KMS-11 (cell line): ENCODE data around the gene KMT2C.

ENCODE experiments used
- H2AFZ ChIP-seq: fragments of 200-600 bp; sonication (generic); 2 replicates; pipeline ENCODE4 v1.6.1; 2016; ENCODE audit warnings: antibody characterized with exemption, mixed run types, low read depth
- H3K27ac ChIP-seq: fragments of 200-600 bp; sonication (generic); 2 replicates; pipeline ENCODE4 v1.6.1; 2016; ENCODE audit warnings: mild to moderate bottlenecking, mixed run types
- H3K27me3 ChIP-seq: fragments of 200-600 bp; sonication (generic); 2 replicates; pipeline ENCODE4 v1.6.1; 2017; ENCODE audit warnings: mild to moderate bottlenecking, low read depth, mixed run types, moderate library complexity; ENCODE audit not compliant: insufficient read depth
- H3K36me3 ChIP-seq: fragments of 200-600 bp; sonication (generic); 2 replicates; pipeline ENCODE4 v1.6.1; 2017; ENCODE audit warnings: mild to moderate bottlenecking, mixed run types; ENCODE audit not compliant: insufficient read depth
- H3K4me1 ChIP-seq: fragments of 200-600 bp; sonication (generic); 2 replicates; pipeline ENCODE4 v1.6.1; 2016; ENCODE audit warnings: mild to moderate bottlenecking, low read depth, mixed run types; ENCODE audit not compliant: poor library complexity, severe bottlenecking
- H3K4me2 ChIP-seq: fragments of 200-600 bp; sonication (generic); 2 replicates; pipeline ENCODE4 v1.7.0; 2016; ENCODE audit warnings: mild to moderate bottlenecking, mixed run types
- H3K4me3 ChIP-seq: fragments of 200-600 bp; sonication (generic); IDR thresholded peaks from 2 replicates; pipeline ENCODE4 v1.6.1; 2017; ENCODE audit warnings: low read depth, low read length, mixed read lengths; ENCODE audit not compliant: insufficient read depth
- H3K79me2 ChIP-seq: fragments of 200-600 bp; sonication (generic); 2 replicates; pipeline ENCODE4 v1.6.1; 2016; ENCODE audit warnings: low read depth, mixed run types; ENCODE audit not compliant: insufficient read depth
- H3K9ac ChIP-seq: fragments of 200-600 bp; sonication (generic); 2 replicates; pipeline ENCODE4 v1.6.1; 2016; ENCODE audit warnings: mild to moderate bottlenecking, mixed run types
- H4K20me1 ChIP-seq: fragments of 200-600 bp; sonication (generic); 2 replicates; pipeline ENCODE4 v1.6.1; 2016; ENCODE audit warnings: mild to moderate bottlenecking, mixed run types; ENCODE audit not compliant: insufficient read depth
- TF ChIP-seq, protein P1 (sequence below): fragments of 200-600 bp; sonication (generic); conservative IDR thresholded peaks from 2 replicates; pipeline ENCODE4 v1.6.1; 2017; ENCODE audit warnings: low read depth, mild to moderate bottlenecking, antibody characterized with exemption, low read length, moderate library complexity, mixed read lengths

The KMT2C gene

DNA sequence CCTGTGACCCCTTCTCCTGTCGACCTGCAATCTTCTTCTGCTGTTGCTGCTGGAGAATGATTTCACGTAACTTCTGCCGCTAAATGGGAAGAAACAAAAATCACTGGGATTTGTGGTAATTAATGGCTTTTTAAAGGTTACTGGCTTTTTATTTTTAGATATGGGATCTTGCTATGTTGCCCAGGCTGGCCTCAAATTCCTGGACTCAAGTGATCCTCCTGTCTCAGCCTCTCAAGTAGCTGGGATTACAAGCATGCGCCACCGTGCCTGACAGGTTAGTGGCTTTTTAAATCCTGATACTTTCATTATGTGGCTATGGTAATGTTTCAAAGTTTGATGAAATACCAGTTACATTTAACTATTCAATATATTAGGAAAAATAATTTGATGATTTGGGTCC is 255.8 kb downstream of the KMT2C start:
- Histone ChIP-seq H4K20me1 (no peaks in the 10 kb centered on the region), H3K79me2 (no peaks in the 10 kb centered on the region), H2AFZ (no peak overlapping the region), H3K4me1 (no peaks in the 10 kb centered on the region), H3K9ac (no peak overlapping the region), H3K36me3 (peaks cover 20% of the 10 kb centered on the region; the same call in 1 of the 2 replicates), H3K4me3 (no peak overlapping the region), H3K4me2 (no peak overlapping the region), H3K27me3 (no peaks in the 10 kb centered on the region), H3K27ac (no peak overlapping the region)
- TF ChIP-seq, protein P1, sequence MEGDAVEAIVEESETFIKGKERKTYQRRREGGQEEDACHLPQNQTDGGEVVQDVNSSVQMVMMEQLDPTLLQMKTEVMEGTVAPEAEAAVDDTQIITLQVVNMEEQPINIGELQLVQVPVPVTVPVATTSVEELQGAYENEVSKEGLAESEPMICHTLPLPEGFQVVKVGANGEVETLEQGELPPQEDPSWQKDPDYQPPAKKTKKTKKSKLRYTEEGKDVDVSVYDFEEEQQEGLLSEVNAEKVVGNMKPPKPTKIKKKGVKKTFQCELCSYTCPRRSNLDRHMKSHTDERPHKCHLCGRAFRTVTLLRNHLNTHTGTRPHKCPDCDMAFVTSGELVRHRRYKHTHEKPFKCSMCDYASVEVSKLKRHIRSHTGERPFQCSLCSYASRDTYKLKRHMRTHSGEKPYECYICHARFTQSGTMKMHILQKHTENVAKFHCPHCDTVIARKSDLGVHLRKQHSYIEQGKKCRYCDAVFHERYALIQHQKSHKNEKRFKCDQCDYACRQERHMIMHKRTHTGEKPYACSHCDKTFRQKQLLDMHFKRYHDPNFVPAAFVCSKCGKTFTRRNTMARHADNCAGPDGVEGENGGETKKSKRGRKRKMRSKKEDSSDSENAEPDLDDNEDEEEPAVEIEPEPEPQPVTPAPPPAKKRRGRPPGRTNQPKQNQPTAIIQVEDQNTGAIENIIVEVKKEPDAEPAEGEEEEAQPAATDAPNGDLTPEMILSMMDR = no peak

DNA sequence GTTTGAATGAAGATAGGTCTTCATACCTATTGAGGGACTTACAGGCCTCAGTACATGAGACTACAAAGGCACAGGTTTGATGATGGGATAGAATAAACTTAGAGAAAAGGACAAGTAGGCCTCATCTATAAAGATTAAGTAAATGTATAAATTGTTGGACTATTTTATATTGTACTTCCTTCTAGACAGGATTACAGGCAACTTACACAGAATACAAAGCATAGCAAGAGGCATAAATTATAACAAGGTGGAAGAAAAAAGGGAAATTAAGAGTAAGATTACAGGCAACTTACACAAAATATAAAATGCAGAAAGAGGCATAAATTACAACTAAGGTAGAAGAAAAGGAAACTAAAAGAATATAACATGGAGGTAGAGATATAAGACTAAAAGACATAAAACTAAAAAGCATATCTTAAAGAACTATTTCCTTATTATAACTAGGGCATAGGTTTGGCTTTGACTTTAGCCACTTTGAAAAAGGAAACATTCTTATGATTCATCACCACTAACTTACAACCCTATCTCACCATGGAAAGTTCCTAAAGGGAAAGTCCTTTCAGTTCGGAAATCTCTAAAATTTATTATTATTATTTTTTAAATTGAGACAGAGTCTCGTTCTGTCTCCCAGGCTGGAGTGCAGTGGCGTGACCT is 257.3 kb downstream of the KMT2C start:
- Histone ChIP-seq H3K4me1 (no peaks in the 10 kb centered on the region), H3K79me2 (no peaks in the 10 kb centered on the region), H3K4me3 (no peak overlapping the region), H3K4me2 (no peak overlapping the region), H3K9ac (no peak overlapping the region), H4K20me1 (no peaks in the 10 kb centered on the region), H3K36me3 (peaks cover 20% of the 10 kb centered on the region; the same call in 1 of the 2 replicates), H3K27ac (no peak overlapping the region), H2AFZ (no peak overlapping the region), H3K27me3 (no peaks in the 10 kb centered on the region)
- TF ChIP-seq, protein P1 = no peak

DNA sequence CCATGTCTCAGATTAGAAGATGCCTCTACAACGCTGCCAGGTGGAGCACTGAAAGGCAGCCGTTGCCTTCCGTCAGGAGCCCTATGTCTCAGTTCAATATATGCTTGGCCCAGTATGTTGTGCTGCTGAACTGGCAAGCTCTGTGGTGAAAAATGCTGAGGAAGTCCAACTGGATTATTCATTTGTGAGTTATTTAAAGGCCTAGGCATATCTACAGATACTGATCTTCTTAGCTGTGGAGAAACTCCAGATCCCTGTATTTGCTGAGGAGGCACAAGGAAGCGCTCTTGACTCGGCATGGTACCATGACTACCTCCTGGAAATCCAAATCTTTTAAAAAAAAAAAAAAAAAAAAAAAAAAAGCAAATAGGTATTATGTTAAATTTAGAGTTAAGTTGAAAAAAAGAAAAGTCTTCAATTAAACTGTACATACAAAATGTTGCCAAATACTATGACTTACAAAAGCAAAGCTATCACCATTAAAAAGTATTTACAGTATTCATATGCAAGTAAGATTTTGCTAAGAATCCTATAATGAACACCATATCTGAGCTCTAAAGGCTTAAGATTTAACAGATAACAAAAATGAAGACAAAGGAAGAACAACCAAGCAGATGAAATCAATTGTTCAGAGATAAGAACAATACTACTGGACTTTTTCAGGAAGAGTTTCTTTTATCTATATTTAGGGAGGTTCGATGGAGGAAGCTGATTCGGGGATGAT is 258.0 kb downstream of the KMT2C start:
- Histone ChIP-seq H3K4me1 (no peaks in the 10 kb centered on the region), H3K27ac (no peak overlapping the region), H3K4me2 (no peak overlapping the region), H4K20me1 (no peaks in the 10 kb centered on the region), H3K27me3 (no peaks in the 10 kb centered on the region), H3K79me2 (no peaks in the 10 kb centered on the region), H3K4me3 (no peak overlapping the region), H2AFZ (no peak overlapping the region), H3K36me3 (peaks cover 20% of the 10 kb centered on the region; the same call in 1 of the 2 replicates), H3K9ac (no peak overlapping the region)
- TF ChIP-seq, protein P1 = no peak

DNA sequence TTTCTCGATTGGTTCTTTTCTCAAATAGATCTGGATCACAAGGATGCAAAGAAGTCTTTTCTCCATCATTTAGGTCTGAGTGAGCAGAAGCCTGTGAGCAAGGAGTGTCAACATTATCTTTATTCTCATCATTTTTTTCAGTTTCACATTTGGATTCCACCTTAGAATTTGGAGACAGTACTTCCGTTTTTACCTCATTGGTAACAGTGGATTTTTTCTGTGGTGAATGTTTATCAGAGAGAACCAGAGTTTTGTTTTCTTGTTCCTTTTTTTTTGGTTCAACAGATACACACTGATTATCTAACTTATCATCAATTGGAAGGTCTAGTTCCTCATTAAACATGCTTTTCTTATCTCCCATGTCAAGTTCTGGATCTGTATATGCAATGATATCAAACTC is 259.0 kb downstream of the KMT2C start:
- Histone ChIP-seq H4K20me1 (no peaks in the 10 kb centered on the region), H2AFZ (no peak overlapping the region), H3K36me3 (peaks cover 20% of the 10 kb centered on the region; the same call in 1 of the 2 replicates), H3K4me2 (no peak overlapping the region), H3K79me2 (no peaks in the 10 kb centered on the region), H3K4me3 (no peak overlapping the region), H3K9ac (no peak overlapping the region), H3K27ac (no peak overlapping the region), H3K27me3 (no peaks in the 10 kb centered on the region), H3K4me1 (no peaks in the 10 kb centered on the region)
- TF ChIP-seq, protein P1 = no peak
